LNCAP (cell line): Measurements from ENCODE around the gene OGFR.

Experiments
- CTCF ChIP-seq: fragments of 450-650 bp; IDR thresholded peaks from 2 replicates; pipeline ENCODE4 v1.5.1; 2017; ENCODE audit warnings: mild to moderate bottlenecking

OGFR gene

DNA sequence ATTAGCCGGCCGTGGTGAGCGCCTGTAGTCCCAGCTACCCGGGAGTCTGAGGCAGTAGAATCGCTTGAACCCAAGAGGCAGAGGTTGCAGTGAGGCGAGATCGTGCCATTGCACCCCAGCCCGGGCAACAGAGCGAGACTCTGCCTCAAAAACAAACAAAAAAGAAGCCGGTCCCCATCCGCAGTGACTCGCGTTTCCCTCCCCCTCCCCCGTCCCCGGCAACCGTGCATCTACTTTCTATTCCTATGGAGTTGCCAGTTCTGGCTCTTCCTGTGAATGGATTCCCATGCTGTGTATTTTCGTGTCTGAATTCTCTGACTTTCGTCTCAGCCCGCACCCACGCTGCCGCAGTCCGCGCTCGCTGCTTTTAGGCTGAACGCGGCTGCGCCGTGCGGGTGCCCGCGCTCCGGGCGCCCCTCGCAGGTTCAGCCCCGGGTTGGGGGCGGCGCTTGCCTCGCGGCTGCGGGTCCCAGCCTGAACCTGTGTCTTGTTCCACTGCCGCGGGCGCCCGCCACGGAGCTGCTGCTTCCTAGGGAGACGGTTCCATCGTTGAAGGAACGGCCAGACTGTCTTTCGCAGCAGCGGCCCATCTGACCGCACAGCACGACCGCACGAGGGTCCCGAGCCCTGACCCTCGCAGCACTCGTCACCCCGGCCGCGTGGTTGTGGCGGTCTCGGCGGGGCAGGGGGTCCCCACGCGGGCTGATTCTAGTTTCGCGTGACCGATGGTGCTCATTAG, 9.4 kb upstream of the OGFR start:
- TF ChIP-seq CTCF, result no peak

DNA sequence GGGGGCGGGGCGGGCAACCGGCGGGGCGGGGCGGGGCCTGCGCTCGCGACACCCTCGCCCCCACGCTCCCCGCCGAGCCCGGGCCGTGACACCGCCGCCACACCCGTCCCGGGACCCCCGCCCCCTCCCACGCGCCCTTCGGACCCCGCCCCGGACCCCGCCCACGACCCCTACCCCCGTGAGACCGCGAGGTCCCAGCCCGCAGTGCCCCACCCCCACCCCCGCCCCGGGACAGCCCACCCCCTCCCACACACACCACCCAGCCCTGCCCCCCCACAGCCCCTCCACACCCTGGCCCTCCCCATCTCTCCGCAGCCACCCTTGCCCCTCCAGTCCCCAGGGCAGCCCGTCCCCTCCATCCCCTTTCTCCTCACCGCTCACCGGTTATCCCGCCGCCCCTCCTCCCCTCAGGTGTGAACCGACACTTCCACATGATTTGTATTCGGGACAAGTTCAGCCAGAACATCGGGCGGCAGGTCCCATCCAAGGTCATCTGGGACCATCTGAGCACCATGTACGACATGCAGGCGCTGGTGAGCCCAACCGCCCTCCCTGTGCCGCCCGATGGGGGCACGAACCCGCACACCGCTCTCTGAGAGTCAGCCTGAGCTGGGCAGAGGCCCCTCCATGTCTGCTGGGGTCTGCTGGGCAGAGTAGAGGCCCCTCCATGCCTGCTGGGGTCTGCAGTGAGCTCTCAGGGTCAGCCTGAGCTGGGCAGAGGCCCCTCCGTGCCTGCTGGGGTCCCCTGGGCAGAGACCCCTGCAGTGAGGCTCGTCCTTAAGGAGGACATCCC, 7.7 kb upstream of the OGFR start:
- no peak for TF ChIP-seq CTCF

- TF ChIP-seq CTCF, result no peak
Measured at GRCh38 chr20:62797671-62798532, 6.7 kb upstream of the OGFR start.

- TF ChIP-seq CTCF, result no peak
Measured at GRCh38 chr20:62799036-62799435, 5.6 kb upstream of the OGFR start.

- no peak for TF ChIP-seq CTCF
Measured at GRCh38 chr20:62799459-62799858, 5.2 kb upstream of the OGFR start.

GRCh38 chr20:62799873-62800272, 4.8 kb upstream of the OGFR start:
- TF ChIP-seq CTCF, result no peak
